Parathyroid adenoma (tissue), 2 donors: ENCODE measurements around the gene PEF1.

ENCODE experiments used
- H2AFZ ChIP-seq: fragments of 300-600 bp; sonication (generic); one replicate; pipeline ENCODE4 v1.7.0; 2017; ENCODE audit warnings: antibody characterized with exemption, mild to moderate bottlenecking
- H3K27ac ChIP-seq: fragments of 300-600 bp; sonication (generic); one replicate; pipeline ENCODE4 v1.7.0; 2017
- H3K27me3 ChIP-seq: fragments of 300-600 bp; sonication (generic); one replicate; pipeline ENCODE4 v1.7.0; 2017; ENCODE audit warnings: low read length; ENCODE audit not compliant: control insufficient read depth, insufficient read depth
- H3K36me3 ChIP-seq: fragments of 300-600 bp; sonication (generic); one replicate; pipeline ENCODE4 v1.7.0; 2017; ENCODE audit warnings: low read length; ENCODE audit not compliant: control insufficient read depth, insufficient read depth
- H3K4me1 ChIP-seq: fragments of 300-600 bp; sonication (generic); one replicate; pipeline ENCODE4 v1.7.0; 2017; ENCODE audit warnings: control low read depth
- H3K4me2 ChIP-seq: fragments of 300-600 bp; sonication (generic); one replicate; pipeline ENCODE4 v1.7.0; 2017; ENCODE audit warnings: low read length
- H3K4me3 ChIP-seq: fragments of 300-600 bp; sonication (generic); one replicate; pipeline ENCODE4 v1.7.0; 2017; ENCODE audit warnings: low read depth, low read length
- H3K79me2 ChIP-seq: fragments of 300-600 bp; sonication (generic); one replicate; pipeline ENCODE4 v1.7.0; 2017; ENCODE audit warnings: control low read depth
- H3K9ac ChIP-seq: fragments of 300-600 bp; sonication (generic); one replicate; pipeline ENCODE4 v1.7.0; 2017; ENCODE audit warnings: mild to moderate bottlenecking
- H3K9me3 ChIP-seq: fragments of 300-600 bp; sonication (generic); one replicate; pipeline ENCODE4 v1.7.0; 2017; ENCODE audit warnings: low read length; ENCODE audit not compliant: control insufficient read depth
- CTCF ChIP-seq: fragments of 300-600 bp; sonication (generic); IDR thresholded peaks from one replicate; pipeline ENCODE4 v1.7.0; 2017; ENCODE audit warnings: antibody characterized with exemption, mild to moderate bottlenecking
- donor health status: primary hyperparathyroidism.

The PEF1 gene

GRCh38 chr1:31627301-31627929, 17.3 kb downstream of the PEF1 start:
- no peak overlapping the region for H3K4me2 ChIP-seq
- H3K27ac ChIP-seq = no peak overlapping the region
- H3K4me3 ChIP-seq = no peak overlapping the region
- no peaks in the 10 kb centered on the region for H3K9me3 ChIP-seq
- TF ChIP-seq CTCF = no peak
- no peaks in the 10 kb centered on the region for H3K79me2 ChIP-seq
- no peaks in the 10 kb centered on the region for H3K27me3 ChIP-seq
- H3K36me3 ChIP-seq = no peaks in the 10 kb centered on the region
- no peaks in the 10 kb centered on the region for H3K4me1 ChIP-seq
- no peak overlapping the region for H3K9ac ChIP-seq
- H2AFZ ChIP-seq = no peak overlapping the region

- Histone ChIP-seq H3K9me3 (no peaks in the 10 kb centered on the region), H3K9ac (no peak overlapping the region), H3K79me2 (no peaks in the 10 kb centered on the region), H3K27ac (no peak overlapping the region), H3K4me3 (no peak overlapping the region), H2AFZ (no peak overlapping the region), H3K4me2 (no peak overlapping the region), H3K4me1 (no peaks in the 10 kb centered on the region), H3K36me3 (no peaks in the 10 kb centered on the region), H3K27me3 (no peaks in the 10 kb centered on the region)
- no peak for TF ChIP-seq CTCF
Observed at GRCh38 chr1:31626223-31627207, 18.2 kb downstream of the PEF1 start.

GRCh38 chr1:31625561-31626222, 19.0 kb downstream of the PEF1 start:
- no peak for TF ChIP-seq CTCF
- H3K4me1 ChIP-seq = no peaks in the 10 kb centered on the region
- no peak overlapping the region for H3K4me3 ChIP-seq
- H2AFZ ChIP-seq = no peak overlapping the region
- H3K27me3 ChIP-seq = no peaks in the 10 kb centered on the region
- H3K79me2 ChIP-seq = no peaks in the 10 kb centered on the region
- no peak overlapping the region for H3K9ac ChIP-seq
- H3K36me3 ChIP-seq = no peaks in the 10 kb centered on the region
- H3K27ac ChIP-seq = no peak overlapping the region
- H3K9me3 ChIP-seq = no peaks in the 10 kb centered on the region
- H3K4me2 ChIP-seq = no peak overlapping the region

- no peak overlapping the region for H3K4me3 ChIP-seq
- no peak overlapping the region for H3K9ac ChIP-seq
- TF ChIP-seq CTCF = no peak
Observed at GRCh38 chr1:31624731-31625514, 19.8 kb downstream of the PEF1 start.

More at GRCh38 chr1:31624731-31625514, 19.8 kb downstream of the PEF1 start:
- no peaks in the 10 kb centered on the region for H3K4me1 ChIP-seq
- no peak overlapping the region for H3K27ac ChIP-seq
- no peaks in the 10 kb centered on the region for H3K79me2 ChIP-seq
- no peaks in the 10 kb centered on the region for H3K9me3 ChIP-seq
- H2AFZ ChIP-seq = no peak overlapping the region
- no peaks in the 10 kb centered on the region for H3K36me3 ChIP-seq
- no peak overlapping the region for H3K4me2 ChIP-seq
- H3K27me3 ChIP-seq = no peaks in the 10 kb centered on the region
